ENCODE measurements around the gene ELOA2.

ELOA2 gene

DNA sequence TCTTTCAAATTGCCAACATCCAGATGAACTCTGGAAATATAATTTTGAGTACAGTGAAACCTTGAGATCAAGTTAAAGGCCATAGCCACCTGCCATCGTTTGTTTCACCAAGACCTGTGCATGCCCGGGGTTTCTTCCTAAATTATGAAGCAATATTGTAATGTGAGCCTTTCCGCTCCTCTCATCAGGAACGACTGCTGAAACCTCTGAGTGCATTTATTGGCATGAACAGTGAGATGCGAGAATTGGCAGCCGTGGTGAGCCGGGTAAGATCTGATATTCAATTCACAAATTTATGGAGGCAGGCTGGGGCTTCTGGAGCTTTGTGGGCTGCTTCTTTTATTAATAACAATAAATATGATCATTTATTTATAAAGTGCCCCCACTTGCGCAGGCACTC lies 27.7 kb upstream of the ELOA2 start:
- in situ Hi-C loops (cut with MboI; ENCODE audit: low sequenced_read_pairs, unreplicated experiment): no loop called here
- TF ChIP-seq, protein P1, sequence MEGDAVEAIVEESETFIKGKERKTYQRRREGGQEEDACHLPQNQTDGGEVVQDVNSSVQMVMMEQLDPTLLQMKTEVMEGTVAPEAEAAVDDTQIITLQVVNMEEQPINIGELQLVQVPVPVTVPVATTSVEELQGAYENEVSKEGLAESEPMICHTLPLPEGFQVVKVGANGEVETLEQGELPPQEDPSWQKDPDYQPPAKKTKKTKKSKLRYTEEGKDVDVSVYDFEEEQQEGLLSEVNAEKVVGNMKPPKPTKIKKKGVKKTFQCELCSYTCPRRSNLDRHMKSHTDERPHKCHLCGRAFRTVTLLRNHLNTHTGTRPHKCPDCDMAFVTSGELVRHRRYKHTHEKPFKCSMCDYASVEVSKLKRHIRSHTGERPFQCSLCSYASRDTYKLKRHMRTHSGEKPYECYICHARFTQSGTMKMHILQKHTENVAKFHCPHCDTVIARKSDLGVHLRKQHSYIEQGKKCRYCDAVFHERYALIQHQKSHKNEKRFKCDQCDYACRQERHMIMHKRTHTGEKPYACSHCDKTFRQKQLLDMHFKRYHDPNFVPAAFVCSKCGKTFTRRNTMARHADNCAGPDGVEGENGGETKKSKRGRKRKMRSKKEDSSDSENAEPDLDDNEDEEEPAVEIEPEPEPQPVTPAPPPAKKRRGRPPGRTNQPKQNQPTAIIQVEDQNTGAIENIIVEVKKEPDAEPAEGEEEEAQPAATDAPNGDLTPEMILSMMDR (IDR thresholded peaks at IDR 0.05; ENCODE audit: borderline replicate concordance, control extremely low read depth, extremely low read depth, insufficient read depth, missing control alignments): no peak
- no peak for DNase-seq (ENCODE audit: low spot score)

DNA sequence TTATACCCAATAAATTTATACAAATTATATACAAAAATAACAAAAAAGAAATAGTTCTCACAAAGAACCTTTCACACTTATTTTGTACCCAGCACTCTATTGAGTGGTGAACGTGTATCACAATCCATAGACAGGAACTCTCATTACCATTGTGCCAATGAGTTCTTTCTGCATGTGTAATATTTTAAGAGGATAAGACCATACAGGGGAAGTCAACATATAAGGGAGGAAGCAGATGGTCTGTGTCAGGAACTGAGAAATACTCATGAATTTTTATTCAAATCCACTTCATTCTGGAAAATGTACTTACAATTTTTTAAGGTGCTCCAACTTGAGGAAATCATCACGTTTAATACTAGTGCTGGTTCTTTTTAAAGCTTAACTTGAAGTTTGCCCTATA lies 27.1 kb upstream of the ELOA2 start:
- in situ Hi-C loops (cut with MboI; ENCODE audit: low sequenced_read_pairs, unreplicated experiment): no loop called here
- TF ChIP-seq, protein P1 (IDR thresholded peaks at IDR 0.05; ENCODE audit: borderline replicate concordance, control extremely low read depth, extremely low read depth, insufficient read depth, missing control alignments): no peak
- DNase-seq (ENCODE audit: low spot score): no peak

DNA sequence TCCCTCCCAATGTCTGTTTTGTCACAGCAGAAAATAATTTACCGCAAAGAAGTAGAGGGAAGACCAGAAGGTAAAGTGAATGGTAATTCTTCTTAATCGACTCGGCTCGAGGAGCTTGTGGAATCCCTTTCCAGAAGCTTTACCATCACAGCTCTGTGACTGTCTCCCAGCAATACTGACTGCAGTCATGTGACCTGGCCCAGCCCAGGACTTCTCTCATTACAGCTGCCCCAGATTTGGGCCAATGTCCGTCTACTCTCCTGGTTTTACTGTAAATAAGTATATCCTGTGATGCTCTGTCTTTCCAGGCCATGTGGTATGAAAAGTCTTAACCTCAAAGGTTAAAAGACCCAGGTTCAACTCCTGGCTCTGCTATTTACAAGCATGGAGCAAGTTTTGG lies 18.9 kb upstream of the ELOA2 start:
- TF ChIP-seq, protein P1 (IDR thresholded peaks at IDR 0.05; ENCODE audit: borderline replicate concordance, control extremely low read depth, extremely low read depth, insufficient read depth, missing control alignments): no peak
- no peak for DNase-seq (ENCODE audit: low spot score)
- in situ Hi-C loops (cut with MboI; ENCODE audit: low sequenced_read_pairs, unreplicated experiment): no loop called here

DNA sequence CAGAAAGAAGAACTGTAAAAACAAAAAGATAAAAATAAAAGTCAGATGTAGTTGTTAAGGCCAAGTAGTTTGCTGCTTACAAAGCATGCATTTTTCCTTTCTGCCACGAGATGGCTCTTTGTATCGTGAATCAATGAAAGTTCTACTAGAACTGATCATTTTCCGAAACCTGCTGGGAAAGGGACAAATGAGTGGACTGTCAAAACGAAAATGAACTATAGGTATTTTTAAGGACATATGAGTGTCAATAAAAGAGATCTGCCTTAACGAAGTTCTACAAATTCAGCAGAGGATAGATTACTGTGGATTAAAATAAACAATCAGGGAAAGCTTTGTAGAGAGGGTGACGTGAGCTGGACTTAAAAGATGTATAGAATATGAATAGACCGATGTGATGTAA lies 15.0 kb upstream of the ELOA2 start:
- DNase-seq (ENCODE audit: low spot score): peak; percentile 45
- TF ChIP-seq, protein P1 (IDR thresholded peaks at IDR 0.05; ENCODE audit: borderline replicate concordance, control extremely low read depth, extremely low read depth, insufficient read depth, missing control alignments): peak; percentile 45
- in situ Hi-C loops (cut with MboI; ENCODE audit: low sequenced_read_pairs, unreplicated experiment): no loop called here

DNA sequence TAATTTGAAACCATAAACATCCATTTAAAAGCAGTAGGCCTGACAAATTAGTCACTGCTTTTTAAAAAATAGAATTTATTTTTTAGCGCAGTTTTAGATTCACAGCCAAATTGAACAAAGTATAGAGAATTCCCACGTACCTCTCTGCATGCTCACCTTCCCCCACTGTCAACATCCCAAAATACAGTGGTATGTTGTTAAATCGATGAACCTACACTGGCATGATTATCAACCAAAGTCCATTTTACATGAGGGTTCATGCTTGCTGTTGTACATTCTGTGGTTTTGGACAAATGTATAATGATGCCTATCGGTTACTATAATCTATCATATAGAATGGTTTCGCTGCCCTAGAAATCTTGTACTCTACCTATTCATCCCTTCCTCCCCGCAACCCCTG lies 5.6 kb upstream of the ELOA2 start:
- TF ChIP-seq, protein P1 (IDR thresholded peaks at IDR 0.05; ENCODE audit: borderline replicate concordance, control extremely low read depth, extremely low read depth, insufficient read depth, missing control alignments): no peak
- DNase-seq (ENCODE audit: low spot score): no peak
- in situ Hi-C loops (cut with MboI; ENCODE audit: low sequenced_read_pairs, unreplicated experiment): no loop called here

DNA sequence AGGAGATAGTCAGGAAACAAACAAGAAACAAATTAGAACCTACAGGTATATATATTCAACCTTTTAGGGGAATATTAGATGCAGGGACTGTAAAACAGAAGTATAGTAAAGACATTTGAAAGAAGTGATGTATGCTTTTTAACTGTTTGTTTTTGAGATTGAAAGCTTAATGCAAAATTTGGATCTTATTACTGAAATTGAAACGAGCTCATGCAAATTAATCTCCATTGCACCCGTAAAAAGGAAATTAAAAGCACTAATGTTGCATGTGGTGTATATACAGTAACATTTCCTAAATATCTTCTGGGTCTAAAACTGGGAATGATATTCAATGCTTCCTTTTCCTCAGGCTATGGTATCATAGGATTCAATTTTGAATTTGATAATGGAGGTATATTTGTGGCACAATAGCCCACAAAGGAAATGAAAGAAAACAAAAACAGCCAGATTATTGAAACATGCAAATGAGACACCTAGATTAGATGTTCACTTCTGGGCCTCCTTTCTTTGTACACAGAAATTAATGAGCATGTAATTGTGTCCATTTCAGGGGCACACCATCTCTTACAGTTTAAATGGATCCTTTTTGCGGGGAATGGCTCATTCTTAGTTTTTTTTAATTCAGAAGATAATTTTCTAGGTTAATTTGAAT lies 1.6 kb upstream of the ELOA2 start:
- no peak for DNase-seq (ENCODE audit: low spot score)
- TF ChIP-seq, protein P1 (IDR thresholded peaks at IDR 0.05; ENCODE audit: borderline replicate concordance, control extremely low read depth, extremely low read depth, insufficient read depth, missing control alignments): no peak
- in situ Hi-C loops (cut with MboI; ENCODE audit: low sequenced_read_pairs, unreplicated experiment): no loop called here

All from GM13976 (cell line).